SH-SY5Y (cell line): ENCODE measurements around the gene CNOT3.

Experiments used
- GATA2 ChIP-seq: IDR thresholded peaks from 2 replicates; pipeline ENCODE4 v1.6.1; 2011; ENCODE audit warnings: mild to moderate bottlenecking, low read depth, low read length
- GATA3 ChIP-seq: IDR thresholded peaks from 2 replicates; pipeline ENCODE4 v1.6.1; 2011; ENCODE audit warnings: low read depth, mild to moderate bottlenecking, low read length, moderate library complexity

Gene CNOT3

DNA sequence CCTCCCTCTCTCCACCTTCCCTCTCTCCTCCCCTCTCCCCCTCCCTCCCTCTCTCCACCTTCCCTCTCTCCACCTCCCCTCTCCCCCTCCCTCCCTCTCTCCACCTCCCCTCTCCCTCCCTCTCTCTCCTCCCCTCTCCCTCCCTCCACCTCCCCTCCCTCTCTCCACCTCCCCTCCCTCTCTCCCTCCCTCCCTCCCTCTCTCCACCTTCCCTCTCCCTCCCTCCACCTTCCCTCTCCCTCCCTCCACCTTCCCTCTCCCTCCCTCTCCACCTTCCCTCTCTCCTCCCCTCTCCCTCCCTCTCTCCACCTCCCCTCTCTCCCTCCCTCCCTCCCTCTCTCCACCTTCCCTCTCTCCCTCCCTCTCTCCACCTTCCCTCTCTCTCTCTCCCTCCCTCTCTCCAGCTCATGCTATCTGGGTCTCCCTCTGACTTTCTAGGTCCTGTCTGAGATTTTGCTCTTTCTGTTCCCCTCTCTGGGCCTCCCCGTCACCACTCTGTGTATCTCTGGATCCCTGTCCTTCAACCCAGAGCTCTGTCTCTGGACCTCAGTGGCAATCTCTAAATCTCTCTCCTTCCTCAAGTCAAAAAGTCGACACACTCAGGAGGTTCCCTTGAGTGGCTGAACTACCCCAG is 3.5 kb upstream of the CNOT3 start:
- no peak for TF ChIP-seq GATA2
- no peak for TF ChIP-seq GATA3

DNA sequence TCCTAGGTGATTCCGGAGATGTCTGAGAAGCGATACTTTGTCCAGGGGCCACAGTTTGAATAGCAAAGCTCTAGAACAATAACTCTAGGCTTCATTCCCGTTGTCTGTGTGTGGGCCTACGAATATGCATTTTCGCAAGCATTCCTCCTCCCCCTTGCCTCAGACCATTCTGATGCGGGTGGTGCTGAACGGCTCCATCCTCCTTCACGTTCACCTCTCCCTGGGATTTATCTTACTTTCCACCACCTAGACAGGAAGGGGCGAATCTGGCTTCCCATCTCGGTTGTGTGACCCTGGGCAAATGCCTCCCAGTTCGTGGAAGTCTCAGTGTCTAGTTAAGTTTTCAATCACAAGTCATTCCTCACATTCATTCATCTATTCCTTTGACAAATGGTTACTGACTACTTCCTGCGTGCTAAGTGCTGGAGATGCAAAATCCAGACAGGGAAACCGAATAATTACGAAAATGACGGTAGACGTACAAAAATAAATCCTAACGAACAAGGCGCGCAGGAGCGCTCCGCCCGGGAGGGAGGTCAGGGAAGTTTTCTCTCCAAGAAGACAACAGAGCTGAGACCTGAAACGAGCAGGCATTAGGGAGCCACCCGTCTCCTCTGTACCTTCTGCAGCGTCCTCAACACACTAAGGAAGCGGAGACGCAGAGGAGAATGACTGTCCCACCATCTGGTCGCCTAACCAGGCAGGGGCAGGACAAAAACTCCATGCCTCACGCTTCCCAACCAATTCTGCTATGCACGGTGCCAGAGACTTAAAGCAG is 1.3 kb upstream of the CNOT3 start:
- no peak for TF ChIP-seq GATA3
- no peak for TF ChIP-seq GATA2

DNA sequence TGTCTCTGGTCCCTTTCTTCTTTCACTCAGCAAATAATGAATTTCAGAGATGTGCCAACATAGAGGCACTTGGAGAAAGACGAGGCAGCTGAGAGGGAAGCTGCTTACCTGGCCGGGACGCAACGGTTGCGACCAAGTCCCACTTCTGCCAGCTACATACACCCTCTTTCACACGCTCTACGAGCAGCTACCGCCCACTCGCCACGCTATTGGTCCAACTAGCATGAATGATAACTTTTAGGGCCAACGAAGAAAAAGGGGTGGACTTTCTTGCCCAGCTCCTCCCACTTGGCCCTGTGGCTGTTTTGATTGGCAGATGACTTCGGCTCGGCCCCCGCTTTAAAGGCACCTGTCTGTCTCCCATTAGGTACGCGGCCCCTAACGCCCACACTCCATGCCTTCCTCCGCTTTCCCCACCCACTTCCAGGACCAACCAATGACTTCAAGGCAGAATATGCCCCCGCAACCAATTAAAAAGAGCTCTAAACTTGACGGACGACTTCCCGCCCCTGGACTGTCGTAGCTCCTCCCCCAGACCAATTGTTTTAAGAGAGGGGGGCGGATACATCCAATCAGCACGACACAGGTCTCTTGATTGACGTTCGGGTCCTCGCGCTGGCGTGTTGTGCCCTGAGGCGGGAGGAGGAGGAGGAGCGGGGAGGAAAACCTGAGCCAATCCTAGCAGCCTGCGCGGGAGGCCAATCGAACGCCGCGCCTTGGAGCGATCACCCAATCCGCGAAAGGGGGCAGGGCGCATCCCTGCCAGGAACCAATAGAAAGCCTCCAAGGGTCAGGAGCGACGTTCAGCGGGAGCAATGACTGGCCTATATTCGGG is 481 bp upstream of the CNOT3 start:
- TF ChIP-seq GATA3: no peak
- no peak for TF ChIP-seq GATA2

DNA sequence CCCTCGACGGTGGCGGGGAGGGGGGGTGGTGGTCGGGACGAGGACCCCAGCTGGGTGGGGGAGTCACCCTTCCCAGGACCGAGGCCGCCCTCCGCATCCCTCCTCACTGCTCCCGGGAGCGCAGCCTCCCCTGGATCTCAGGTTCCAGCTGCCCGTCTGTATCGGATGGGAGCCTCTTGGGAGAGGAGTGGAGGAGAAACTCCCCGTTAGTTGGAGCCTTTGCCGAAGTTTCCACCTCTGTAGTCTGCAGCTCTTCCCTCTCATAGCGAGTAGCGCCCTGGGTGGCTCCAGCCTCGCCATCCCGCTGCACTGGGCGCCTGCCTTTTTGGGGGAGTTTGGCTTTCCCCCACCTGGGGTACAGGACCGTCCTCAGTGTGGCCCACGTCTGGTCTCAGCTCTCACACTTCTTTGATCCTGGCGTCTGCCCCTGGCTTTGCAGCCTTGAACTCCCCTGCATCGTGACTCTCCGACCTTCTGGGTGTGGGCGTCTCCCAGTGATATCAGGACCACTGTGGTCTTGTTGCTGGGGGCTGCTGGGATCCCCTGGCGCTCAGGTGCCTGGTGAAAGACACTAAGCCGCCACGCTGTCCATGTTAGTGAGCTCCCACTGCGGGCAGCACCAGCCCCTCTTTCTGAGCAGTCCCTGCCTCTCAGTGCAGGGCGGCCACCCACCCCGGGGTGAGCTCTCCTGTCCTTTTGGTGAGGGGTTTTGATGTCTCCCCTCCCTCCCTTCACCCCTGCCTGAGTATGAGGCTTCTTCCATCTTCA is 1.1 kb downstream of the CNOT3 start:
- TF ChIP-seq GATA2: no peak
- no peak for TF ChIP-seq GATA3

DNA sequence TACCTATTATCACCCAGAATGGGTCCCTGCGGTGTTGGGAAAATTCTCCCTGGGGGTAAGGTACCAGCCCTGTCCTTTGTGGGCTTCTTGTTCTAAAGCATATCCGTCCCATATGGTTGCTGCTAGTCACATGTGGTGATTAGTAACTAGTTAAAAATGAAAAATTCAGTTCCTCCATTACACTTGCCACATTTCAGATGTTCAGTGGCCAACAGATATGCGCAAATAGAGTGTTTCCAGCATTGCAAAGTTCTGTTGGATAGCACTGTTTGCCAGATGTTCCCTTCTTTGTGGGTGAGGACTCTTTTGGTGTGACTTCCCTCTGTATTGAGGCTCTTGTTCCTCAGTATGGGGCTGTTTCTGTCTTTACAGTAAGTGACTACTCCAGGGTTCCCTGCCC is 3.8 kb downstream of the CNOT3 start:
- TF ChIP-seq GATA2 (no peak), GATA3 (no peak)

DNA sequence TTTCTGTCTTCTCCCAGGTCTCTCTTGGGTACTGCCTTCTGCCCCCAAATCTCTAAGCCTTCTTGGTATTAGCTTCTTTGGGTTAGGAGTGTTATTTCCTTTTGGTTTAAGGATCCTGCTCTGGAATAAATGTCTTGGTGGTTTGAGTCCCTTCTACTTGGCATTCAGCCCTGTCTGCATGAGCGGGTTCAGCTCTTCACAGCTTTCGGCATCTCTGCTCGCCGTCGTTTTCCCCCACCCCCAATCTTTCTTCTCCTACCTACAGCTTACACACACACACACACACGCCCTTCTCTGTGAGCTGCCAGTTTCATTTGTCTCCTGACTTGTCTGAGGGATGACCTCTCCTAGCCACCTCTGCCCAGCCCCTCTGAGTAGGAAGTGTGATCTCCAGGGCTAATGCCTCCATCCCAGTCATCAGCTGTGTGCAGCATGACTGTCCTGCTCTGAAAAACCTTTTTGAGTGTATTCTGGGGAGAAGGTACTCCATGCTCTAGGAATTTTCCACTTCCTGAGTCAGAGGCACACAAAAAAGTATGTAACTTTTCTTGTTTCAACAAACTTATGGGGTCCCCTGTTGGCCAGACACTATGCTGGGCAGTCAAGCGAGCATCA is 4.7 kb downstream of the CNOT3 start:
- TF ChIP-seq GATA2 (no peak), GATA3 (no peak)

DNA sequence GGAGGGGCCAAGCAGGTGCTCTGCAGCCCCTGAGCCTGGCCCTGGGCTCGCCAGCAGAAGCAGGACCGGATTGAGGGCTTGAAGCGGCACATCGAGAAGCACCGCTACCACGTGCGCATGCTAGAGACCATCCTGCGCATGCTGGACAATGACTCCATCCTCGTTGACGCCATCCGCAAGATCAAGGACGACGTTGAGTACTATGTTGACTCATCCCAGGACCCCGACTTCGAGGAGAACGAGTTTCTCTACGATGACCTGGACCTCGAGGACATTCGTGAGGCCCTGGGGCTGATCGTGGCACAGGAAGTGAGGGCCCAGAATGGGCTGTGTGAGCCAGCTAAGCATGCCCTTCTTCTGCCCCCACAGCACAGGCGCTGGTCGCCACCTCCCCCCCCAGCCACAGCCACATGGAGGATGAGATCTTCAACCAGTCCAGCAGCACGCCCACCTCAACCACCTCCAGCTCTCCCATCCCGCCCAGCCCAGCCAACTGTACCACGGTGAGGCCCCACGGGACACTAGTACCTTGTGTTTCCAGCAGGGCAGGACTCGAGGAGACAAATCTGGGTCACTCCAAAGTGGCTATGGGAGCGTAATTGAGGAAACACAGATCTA is 8.1 kb downstream of the CNOT3 start:
- TF ChIP-seq GATA3 (no peak), GATA2 (no peak)

DNA sequence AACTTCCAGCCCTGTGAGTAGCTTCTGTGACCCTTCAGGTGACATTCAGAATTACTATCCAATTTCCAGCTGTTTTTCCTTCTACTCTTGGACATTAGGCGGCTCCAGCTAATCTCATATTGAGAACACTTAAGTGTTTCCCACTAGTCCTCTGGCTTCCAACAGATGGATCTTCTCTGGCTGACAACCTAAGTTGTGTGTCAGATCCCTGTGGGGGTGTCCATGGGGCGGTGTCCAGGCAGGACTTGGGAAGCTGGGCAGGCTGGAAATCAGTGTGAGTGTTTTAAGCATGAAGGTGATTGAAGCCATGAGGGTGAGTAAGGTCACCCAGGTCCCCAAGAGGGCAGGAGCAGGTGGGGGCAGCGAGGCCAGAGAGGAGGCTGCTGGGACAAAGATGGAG is 10.1 kb downstream of the CNOT3 start:
- TF ChIP-seq GATA3 (no peak), GATA2 (no peak)

DNA sequence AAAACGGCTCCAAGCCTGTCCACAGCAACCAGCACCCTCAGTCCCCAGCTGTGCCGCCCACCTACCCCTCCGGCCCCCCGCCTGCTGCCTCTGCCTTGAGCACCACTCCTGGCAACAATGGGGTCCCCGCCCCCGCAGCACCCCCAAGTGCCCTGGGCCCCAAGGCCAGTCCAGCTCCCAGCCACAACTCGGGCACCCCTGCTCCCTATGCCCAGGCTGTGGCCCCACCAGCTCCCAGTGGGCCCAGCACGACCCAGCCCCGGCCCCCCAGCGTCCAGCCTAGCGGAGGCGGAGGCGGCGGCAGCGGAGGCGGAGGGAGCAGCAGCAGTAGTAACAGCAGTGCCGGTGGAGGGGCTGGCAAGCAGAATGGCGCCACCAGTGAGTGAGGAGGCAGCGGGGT is 10.6 kb downstream of the CNOT3 start:
- TF ChIP-seq GATA2 (no peak), GATA3 (no peak)

DNA sequence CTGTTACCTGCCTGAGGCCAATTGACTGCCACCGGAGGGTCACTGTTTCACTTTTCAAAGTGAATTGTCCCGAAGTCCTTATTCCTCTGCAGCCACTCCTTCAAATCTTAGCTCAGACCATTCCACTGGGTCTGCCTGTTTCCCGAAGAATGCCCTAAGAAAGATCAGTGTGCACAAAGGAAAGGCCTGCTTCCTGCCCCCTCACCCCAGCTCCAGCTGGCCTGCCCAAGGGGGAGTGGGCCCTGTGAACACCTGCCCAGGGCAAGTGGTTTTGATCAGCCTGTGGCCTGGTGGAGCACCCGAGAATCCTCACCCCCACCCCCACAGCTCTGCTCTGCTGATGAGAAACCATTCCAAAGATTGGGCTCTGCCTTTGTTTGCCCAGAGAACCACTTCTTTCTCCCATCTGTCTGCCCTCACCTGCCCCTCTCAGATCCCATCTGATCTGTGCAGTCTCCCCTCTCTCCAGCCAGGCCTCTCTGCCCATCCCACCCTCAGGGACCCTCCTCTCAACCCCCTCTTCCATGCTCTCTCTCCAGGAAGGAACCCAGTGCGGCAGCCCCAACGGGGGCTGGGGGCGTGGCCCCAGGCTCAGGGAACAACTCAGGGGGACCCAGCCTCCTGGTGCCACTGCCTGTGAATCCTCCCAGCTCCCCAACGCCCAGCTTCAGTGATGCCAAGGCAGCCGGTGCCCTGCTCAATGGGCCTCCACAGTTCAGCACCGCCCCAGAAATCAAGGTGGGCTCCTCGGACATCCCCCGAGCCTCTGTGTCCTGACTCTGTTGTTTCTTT is 11.7 kb downstream of the CNOT3 start:
- TF ChIP-seq GATA3: no peak
- TF ChIP-seq GATA2: no peak

DNA sequence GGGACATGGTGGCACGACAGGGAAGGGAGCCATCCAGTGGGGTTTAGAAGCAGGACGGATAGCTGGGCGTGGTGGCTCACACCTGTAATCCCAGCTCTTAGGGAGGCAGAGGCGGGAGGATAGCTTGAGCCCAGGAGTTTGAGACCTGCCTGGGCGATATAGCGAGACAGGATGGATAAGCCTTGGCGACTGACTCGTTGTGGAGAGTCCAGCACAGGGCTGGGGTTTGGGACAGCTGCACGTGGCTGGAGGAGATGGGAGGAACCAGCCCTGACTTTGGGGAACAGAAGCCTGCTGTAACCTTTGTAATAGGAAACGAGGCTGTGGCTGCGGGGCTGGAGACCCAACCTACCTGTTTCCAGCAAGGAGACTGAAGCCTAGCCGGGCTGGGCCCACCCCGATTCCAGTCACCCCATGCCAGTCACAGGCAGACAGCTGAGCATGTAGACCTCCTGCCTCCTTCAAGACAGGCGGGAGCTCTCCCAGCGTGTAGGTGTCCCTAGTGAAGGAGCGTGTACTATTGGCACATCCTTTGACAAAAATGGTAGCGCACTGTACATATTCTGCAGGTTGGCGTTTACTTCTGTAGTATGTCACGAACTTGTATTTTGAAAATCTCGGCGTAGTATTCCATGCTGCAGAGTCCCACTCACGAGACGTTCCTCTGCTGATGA is 13.9 kb downstream of the CNOT3 start:
- TF ChIP-seq GATA3: no peak
- TF ChIP-seq GATA2: no peak

DNA sequence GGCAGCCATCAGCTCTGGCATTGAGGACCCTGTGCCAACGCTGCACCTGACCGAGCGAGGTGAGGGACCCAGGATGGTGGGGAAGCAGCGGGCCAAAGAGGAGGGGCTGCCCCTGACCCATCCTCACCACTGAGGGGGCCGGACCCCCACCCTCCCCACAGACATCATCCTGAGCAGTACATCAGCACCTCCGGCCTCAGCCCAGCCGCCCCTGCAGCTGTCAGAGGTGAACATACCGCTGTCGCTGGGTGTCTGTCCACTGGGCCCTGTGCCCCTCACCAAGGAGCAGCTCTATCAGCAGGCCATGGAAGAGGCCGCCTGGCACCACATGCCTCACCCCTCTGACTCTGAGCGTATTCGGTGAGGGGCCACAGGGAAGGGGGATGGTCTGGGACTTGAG is 14.7 kb downstream of the CNOT3 start:
- TF ChIP-seq GATA2: no peak
- TF ChIP-seq GATA3: no peak
